Nucleus accumbens (tissue), 56 donors: ENCODE data around the gene RSPH3.
"Not testable (repeated sequence)": the region's sequence is repeated elsewhere in the genome, so short reads cannot be mapped to it uniquely, and the experiment has no call there.

Experiments used
- DNase-seq, 56 donors: peaks; one replicate each; lab custom pipeline; 2025; lab: John Stamatoyannopoulos, UW

RSPH3 gene

DNA sequence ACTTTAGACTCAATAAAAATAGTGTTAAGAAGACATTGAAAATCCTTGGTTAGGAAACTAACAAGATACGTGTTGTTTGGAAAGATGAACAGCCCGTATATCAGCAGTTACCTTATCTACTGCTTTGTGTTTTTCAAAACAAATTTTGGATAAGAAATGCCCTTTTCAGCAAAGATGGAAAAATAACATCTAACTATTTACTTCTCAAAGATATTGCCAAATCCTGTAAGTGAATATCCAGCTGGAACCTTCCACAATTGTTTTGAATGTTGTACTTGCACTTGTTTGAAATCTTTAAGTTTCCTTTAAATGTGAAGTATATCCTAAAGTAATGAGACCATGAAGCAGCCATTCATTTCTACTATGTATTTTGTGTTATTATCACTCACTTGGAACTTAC lies 30.2 kb upstream of the RSPH3 start:
- DNase-seq, result no peak

DNA sequence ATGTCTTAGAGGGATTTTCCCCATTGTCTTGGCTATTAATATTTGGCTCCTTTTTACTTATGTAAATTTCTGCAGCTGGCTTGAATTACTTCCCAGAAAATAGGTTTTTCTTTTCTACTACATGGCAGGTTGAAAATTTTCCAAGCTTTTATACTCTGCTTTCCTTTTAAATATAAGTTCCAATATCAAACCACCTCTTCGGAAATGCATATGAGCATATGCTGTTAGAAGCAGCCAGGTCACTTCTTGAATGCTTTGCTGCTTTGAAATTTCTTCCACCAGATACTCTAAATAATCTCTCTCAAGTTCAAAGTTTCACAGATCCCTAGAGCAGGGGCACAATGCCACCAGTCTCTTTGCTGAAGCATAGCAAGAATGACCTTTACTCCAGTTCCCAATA lies 25.2 kb upstream of the RSPH3 start:
- not testable (repeated sequence) for DNase-seq

DNA sequence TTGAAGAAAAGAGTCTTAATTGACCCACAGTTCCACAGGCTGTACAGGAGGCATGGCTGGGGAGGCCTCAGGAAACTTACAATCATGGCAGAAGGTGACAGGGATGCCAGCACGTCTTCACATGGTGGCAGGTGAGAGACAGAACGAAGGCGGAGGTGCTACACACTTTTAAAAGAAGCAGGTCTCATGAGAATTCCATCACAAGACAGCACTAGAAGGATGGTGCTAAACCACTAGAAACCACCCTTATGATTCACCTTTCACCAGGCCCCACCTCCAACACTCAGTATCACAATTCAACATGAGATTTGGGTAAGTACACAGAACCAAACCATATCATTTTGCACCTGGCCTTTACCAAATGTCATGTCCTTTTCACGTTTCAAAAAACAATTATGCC lies 23.9 kb upstream of the RSPH3 start:
- DNase-seq, result no peak

DNA sequence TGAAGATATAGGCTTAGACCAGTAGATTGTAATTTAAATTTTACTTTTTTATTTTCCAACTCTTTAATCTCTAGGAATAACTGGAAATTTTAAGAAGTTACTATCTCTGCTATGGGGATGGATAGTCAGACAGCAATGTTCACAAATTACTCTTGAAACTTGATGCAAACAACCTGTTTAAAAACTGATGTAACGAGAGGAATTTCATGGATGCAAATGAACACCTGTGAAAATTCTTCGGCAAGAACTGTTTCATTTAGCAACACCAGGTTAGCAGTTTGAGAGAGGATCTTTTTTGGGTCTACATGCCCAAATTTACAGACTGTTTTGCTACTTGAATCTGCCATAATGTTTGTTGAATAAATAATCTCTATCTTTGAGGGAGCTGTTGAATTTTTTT lies 20.0 kb upstream of the RSPH3 start:
- no peak for DNase-seq

DNA sequence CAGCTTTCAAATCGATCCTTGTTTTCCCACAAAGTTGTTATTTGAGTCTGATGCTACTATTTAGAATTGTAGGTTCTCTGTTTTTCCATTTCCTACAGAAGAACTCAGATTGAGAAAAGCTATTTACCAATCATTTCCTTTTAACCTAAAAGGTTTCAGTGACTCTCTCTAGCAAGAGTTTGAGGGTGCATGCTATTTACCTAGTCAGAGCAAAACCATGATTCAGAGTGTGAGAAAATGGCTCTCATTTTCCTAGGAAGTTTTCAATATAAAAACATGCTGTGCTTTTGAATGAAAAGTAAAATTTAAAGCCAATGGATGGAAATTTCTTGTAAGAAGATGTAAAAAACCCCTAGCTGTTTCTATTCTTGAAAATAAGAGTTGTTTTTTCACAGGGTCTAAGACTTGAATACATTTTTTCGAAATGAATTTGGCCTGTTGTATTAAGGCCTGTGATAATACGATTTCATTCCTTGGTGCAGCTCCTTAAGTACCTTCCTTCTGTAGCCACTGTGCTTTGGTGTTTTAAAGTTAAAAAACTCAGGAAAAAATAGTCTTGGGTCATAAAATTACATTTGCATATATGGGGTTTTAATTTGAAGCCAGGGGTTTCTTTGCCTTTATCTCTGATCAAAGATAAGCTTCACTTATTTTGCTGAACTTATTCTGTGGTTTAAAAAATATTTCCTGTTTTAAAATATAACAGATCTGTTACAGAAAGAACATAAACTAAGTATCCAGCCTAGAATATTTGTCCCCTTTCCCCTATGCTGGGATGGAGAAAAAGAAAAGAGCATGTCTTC lies 18.0 kb upstream of the RSPH3 start:
- no peak for DNase-seq

DNA sequence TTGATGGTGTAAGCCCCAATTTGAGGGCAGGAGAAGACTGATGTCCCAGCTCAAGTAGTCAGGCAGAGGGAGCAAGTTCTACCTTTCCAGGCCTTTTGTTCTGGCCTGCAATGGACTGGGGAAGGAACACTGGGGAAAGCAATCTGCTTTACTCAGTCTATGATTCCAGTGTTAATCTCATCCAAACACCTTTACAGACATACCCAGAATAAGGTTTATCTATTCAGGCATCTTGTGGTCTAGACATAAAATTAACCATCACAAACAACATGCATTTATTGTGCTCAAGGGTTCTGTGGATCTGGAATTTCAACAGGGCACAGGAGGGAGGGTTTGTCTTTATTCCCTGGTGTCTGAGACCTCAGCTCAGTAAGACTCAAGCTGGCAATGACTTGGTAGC lies 14.4 kb upstream of the RSPH3 start:
- no peak for DNase-seq

DNA sequence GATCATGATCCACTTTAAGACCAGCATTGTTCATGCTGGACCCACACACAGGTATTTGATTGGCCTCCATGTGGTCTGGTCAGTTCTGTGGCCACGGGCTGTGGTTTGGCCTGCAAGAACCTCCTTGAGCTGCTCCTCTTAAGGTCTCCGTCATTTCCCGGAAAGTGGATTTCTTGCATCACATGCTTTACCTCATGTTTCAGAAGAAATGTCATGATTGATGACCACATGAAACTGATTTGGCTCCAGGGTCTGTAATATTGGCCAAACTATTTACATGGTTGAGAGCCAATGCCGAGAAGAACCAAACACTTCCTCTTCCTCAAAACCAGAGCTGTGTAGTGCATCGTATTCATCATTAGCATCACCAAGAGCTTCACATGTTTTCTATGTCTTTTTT lies 13.2 kb upstream of the RSPH3 start:
- no peak for DNase-seq

DNA sequence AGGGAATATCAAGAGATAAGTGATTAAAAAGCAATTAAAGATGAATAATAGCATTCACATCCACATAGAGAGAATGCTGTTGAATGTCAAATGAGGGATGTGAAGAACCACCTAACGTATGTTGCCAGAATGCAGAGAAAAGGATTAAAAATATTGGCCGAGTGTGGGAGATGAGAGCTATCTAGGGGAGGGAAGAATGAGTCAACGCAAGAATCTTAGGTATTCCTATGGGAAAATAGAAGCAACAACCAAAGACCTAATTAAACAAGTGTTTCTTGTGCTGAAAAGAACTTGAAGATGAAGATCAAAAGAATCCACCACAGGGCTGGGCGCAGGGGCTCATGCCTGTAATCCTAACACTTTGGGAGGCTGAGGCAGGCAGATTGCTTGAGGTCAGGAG lies 12.2 kb upstream of the RSPH3 start:
- no peak for DNase-seq

DNA sequence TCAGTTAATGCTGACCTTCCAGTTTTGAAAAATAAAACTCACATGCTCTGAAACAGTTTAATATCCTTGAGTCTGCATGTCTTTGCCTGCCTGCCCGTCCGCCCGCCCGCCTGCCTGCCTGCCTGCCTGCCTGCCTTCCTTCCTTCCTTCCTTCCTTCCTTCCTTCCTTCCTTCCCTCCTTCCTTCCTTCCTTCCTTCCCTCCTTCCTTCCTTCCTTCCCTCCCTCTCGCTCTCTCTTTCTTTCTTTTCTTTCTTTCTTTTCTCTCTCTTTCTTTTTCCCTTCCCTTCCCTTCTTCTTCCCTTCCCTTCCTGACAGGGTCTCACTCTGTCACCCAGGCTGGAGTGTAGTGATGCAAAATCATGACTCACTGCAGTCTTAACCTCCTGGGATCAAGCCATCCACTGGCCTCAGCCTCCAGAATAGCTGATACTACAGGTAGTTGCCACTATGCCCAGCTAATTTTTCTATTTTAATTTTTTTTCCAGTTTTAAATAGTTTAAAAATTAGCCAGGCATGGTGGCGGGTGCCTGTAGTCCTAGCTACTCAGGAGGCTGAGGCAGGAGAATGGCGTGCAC lies 10.1 kb upstream of the RSPH3 start:
- DNase-seq, result not testable (repeated sequence)

DNA sequence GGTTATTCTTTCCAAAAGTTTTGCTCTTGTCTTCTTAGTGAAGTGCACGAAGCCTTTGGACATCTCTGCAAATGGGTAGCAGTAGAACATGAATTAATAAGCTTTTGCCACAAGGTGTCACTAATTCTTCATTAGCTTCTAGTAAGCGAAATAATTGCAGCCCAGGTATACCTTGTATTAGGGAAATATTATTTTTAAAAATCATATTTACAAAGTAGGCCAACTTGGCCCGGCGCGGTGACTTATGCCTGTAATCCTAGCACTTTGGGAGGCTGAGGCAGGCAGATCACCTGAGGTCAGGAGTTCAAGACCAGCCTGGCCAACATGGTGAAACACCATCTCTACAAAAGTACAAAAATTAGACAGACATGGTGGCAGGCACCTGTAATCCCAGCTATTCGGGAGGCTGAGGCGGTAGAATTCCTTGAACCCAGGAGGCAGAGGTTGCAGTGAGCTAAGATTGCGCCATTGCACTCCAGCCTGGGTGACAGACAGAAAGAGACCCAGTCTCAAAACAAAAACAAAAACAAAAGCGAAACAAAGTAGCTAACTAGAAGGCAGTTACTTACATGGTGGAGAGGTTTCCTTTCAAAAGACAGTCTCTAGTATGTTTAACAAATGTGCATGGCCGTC lies 8.8 kb upstream of the RSPH3 start:
- DNase-seq, result no peak

DNA sequence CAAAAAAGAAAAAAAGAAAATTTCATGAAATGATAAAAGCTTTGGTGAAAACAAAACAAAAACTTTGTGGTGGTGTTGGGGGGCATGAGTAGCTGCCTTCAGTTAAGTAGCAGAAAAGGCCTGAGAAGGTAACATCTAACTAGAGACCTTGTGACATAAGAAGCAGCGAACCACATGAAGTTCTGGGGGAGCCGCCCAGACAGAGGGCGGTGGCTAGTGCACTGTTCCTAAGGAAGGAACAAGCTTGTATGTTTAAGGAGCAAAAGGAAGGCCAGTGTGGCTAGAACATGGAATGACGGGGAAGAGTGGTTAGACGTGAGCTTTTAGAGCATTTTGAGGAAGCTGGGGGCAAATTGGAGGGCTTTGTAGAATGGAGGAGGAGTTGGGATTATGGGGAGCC lies 7.5 kb upstream of the RSPH3 start:
- DNase-seq, result no peak

DNA sequence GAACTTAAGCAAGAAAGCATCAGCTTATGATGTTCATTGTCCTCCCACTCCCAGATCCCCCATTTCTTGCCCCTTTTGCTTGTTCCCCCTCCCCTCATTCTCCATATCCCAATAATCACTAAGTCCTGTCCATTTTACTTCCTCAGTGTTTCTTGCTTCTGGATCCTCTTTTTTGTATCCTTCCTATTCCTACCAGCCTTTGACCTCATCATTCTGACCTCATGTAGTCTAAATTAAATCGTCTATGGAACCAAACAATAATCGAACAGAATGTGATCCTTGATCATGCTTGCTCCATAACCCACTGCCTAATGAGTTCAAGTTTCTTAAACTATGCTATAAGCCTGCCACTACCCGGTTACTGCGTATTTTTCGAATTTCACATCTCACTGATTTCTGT lies 5.4 kb upstream of the RSPH3 start:
- DNase-seq, result no peak

DNA sequence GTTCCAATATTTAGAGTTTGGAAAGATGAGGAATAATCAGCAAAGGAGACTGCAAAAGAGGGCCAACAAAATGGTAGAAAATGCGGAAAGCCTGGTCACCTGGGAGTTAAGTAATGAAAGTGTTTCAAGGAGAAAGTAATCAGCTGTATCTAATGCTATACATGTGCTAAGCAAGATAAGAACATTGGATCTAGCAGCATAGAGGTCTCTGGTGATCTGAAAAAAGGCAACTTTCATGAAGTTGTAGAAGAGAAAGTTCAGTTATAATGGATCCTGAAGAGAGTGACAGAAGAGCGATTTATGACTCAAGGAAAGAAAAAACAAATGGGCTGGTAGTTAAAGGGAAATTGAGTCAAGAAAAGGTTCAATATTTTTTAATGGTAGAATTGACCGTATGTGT lies 4.6 kb upstream of the RSPH3 start:
- no peak for DNase-seq

DNA sequence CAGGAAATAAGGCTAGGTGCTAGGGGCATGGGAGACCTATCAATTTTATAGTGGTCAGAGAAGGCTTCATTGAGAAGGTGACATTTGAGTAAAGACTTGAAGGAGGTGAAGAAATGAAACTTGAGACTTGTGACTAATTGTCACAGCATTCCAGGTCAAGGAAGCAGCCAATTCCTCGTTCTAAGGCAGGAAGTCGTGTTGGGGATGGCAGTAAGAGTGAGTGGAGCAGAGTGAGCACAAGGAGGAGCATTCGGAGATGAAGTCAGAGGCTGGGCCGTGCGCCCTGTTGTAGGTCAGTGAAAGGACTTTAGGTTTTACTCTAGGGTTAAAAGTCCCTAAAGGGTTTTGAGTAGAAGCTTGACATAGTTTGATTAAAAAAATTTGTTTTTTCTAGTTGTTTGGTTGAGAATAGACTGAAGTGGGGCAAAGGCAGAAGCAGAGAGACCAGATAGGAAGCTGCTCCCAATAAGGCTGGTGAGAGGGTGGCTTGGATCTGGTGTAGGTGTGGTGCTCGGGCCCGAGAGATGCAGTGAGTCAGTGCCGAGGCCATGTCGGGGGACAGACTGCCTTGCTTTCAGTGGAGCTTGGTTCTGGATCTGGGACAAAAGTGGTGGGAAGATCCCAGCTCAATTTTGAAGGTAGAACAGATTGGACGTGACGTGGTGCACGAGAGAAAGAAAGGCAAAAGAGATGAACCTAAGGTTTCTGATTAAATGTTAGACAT lies 2.6 kb upstream of the RSPH3 start:
- no peak for DNase-seq

DNA sequence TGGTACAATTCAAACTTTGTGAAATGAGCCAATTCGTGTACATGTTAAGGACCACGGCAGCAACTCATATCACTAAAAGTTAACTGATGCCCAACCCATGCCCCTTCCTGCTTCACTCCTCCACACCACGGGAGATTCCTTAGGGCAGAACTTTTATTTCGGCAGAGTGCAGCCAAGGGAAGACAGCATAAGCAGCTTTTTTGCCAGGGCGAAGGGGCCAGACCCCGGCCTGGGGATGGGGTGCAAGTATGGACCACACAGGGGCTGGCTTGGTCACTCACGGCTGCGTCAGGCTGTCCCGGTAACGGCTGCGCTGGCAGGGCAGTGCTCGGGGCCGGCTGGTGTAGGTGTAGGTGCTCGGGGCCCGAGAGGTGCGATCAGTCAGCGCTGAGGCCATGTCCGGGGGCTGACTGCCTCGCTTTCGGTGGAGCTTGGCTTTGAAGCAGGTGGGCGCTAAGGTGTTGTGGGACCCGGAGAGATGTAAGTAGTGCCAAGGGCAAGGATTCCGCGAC lies 792 bp downstream of the RSPH3 start:
- DNase-seq, result peak in 5 of 56 donors; percentile 32 to 61 (median 45)

DNA sequence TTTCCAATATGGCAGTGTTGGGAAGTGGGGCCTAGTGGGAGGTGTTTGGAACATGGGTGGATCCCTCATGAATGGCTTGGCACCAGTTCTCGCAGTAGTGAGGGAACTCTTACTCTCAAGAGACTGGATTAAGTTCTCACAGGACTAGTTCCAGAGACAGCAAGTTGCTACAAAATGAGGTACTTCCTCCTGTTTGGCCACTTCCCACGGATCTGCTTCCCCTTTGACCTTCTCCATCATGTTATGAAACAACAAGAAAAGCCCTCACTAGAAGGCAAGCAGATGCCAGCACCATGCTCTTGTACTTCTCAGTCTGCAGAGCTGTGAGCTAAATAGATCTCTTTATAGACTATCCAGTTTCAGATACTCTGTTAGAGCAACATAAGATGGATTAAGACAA lies 3.1 kb downstream of the RSPH3 start:
- no peak for DNase-seq

DNA sequence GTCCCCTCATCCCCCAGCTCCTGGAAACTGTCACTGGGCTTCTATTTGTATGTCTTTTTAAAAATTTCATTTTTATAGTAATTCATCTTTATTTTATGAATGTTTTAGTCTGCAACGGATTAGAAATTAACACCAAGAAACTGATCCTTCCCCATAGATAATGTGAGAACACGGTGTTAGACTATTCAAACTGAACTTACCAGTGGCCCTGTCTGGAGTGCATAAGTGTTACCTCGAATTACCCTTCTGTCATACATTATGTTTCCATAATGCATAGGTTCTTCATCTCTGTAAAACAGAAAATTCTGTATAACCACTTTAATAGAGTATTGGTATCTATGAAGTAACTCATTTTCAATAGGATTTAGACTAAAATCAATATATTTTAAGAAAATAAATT lies 6.4 kb downstream of the RSPH3 start:
- no peak for DNase-seq

DNA sequence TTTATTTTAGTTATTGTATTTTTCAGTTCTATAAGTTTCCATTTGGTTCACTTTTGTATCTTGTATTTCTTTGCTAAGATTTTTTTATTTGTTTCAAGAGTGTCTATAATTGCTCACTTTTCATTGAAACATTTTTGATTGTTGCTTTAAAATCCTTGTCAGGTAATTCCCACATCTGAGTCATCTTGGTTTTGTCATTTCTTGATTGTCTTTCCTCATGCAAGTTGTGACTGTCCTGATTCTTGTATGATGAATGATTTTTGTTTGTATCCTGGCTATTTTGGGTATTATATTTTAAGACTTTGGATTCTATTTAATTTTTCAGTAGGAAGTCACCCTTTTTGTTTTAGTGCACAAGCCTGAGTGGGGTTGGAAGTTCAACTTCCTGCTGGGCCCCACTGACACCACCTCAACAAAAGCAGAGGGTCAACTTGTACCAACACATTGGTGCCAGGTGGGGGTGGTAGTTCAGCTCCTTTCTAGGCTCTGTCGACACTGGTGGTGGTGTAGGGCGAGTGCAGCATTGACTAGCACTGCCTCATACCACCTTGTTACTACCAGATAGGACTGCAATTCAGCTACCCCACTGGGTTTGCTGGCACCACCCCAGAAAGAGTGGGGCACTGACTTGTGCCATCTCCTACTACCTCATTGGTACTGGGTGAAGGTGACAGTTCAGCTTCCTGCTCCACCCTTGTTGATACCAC lies 8.8 kb downstream of the RSPH3 start:
- DNase-seq, result no peak

DNA sequence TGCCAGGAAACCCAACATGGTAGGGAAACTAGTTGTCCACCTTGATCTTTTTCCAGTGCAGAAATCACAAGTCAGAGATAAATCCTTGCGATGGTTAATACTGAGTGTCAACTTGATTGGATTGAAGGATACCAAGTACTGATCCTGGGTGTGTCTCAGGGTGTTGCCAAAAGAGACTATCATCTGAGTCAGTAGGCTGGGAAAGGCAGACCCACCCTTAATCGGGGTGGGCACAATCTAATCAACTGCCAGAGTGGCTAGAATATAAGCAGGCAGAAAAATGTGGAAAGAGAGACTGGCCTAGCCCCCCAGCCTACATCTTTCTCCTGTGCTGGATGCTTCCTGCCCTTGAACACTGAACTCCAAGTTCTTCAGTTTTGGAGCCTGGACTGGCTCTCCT lies 10.3 kb downstream of the RSPH3 start:
- DNase-seq, result not testable (repeated sequence)

DNA sequence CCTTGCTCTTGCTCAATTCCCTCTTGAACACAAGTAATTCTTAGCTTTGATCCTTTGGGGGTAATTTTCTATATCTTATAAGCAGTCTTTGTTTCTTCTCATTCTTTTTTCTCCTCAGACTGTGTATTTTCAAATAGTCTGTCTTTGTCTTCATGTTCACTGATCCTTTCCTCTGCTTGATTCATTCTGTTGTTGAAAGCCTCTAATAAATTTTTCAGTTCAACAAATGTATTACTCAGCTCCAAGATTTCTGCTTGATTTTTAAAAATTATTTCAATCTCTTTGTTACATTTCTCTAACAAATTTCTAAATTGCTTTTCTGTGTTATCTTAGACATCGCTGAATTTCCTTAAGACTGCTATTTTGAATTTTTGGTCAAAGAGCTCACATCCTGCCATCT lies 11.5 kb downstream of the RSPH3 start:
- DNase-seq, result no peak

DNA sequence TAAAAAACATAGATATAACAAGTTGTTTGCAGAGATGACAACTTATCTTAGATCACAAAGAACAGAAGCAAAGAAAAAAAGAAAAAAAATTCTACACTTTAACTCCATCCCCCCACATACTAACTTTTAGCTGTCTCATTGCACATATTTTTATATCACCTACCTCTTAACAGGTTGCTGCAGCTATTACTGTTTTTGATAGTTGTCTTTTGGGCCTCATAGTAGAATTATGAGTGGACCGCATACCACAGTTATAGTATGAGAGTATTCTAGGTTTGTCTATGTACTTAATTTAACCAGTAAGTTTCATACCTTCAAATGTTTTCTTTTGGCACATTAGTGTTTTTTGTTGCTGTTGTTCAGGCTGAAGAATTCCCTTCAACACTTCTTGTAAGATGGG lies 12.3 kb downstream of the RSPH3 start:
- DNase-seq, result no peak
